H9 (cell line): ENCODE results near the gene NRXN3. TPM values are rescaled to one million over a fixed set of nuclear protein-coding genes. Genes with fewer than 3 reads are reported as not detected.

Experiments
- DNase-seq: peaks from one replicate; pipeline ENCODE4 v3.0.0-alpha.2; 2017
- H2AFZ ChIP-seq: one replicate; pipeline ENCODE4 v1.6.1; 2013; ENCODE audit warnings: mild to moderate bottlenecking, low read length, control low read depth, moderate library complexity
- H2AK5ac ChIP-seq: 2 replicates; pipeline ENCODE4 v1.6.1; 2013; ENCODE audit warnings: low read length, control low read depth, mixed read lengths; ENCODE audit not compliant: insufficient read length
- H2BK120ac ChIP-seq: one replicate; pipeline ENCODE4 v1.6.1; 2013; ENCODE audit warnings: low read depth, mild to moderate bottlenecking, low read length, control low read depth, inconsistent platforms; ENCODE audit not compliant: poor library complexity, severe bottlenecking
- H2BK12ac ChIP-seq: 2 replicates; pipeline ENCODE4 v1.6.1; 2013; ENCODE audit warnings: low read length, control low read depth, mixed read lengths, low read depth; ENCODE audit not compliant: insufficient read length
- H2BK15ac ChIP-seq: 2 replicates; pipeline ENCODE4 v1.6.1; 2013; ENCODE audit warnings: low read depth, low read length, control low read depth
- H2BK20ac ChIP-seq: one replicate; pipeline ENCODE4 v1.6.1; 2013; ENCODE audit warnings: low read depth, mild to moderate bottlenecking, low read length, control low read depth, inconsistent platforms; ENCODE audit not compliant: poor library complexity, severe bottlenecking
- H2BK5ac ChIP-seq: 2 replicates; pipeline ENCODE4 v1.6.1; 2013; ENCODE audit warnings: low read length, control low read depth, mixed read lengths; ENCODE audit not compliant: insufficient read length
- H3K14ac ChIP-seq: 2 replicates; pipeline ENCODE4 v1.6.1; 2013; ENCODE audit warnings: low read length, control low read depth; ENCODE audit not compliant: insufficient read depth
- H3K18ac ChIP-seq: 2 replicates; pipeline ENCODE4 v1.6.1; 2013; ENCODE audit warnings: low read depth, mild to moderate bottlenecking, mixed read lengths, low read length, control low read depth; ENCODE audit not compliant: insufficient read length
- H3K23ac ChIP-seq: 2 replicates; pipeline ENCODE4 v1.6.1; 2013; ENCODE audit warnings: low read length, control low read depth, mixed read lengths, low read depth; ENCODE audit not compliant: insufficient read length
- H3K23me2 ChIP-seq: 2 replicates; pipeline ENCODE4 v1.6.1; 2013; ENCODE audit warnings: low read depth, mild to moderate bottlenecking, mixed read lengths, low read length, control low read depth; ENCODE audit not compliant: insufficient read length, poor library complexity, severe bottlenecking
- H3K27ac ChIP-seq: 2 replicates; pipeline ENCODE4 v1.5.1; 2013; ENCODE audit warnings: low read length, control low read depth, mixed read lengths, low read depth; ENCODE audit not compliant: insufficient read length
- H3K27me3 ChIP-seq: 2 replicates; pipeline ENCODE4 v1.6.1; 2013; ENCODE audit warnings: low read length, control low read depth, inconsistent platforms; ENCODE audit not compliant: insufficient read depth
- H3K4ac ChIP-seq: 2 replicates; pipeline ENCODE4 v1.6.1; 2013; ENCODE audit warnings: low read depth, mild to moderate bottlenecking, control low read depth, inconsistent platforms, low read length, moderate library complexity
- H3K4me1 ChIP-seq: 2 replicates; pipeline ENCODE4 v1.6.1; 2013; ENCODE audit warnings: low read length, control low read depth, inconsistent platforms; ENCODE audit not compliant: insufficient read depth
- H3K4me2 ChIP-seq: 2 replicates; pipeline ENCODE4 v1.6.1; 2013; ENCODE audit warnings: low read length, control low read depth, mixed read lengths; ENCODE audit not compliant: insufficient read length, insufficient read depth
- H3K56ac ChIP-seq: 2 replicates; pipeline ENCODE4 v1.6.1; 2013; ENCODE audit warnings: low read depth, mild to moderate bottlenecking, mixed read lengths, low read length, control low read depth; ENCODE audit not compliant: insufficient read length
- H3K79me1 ChIP-seq: 2 replicates; pipeline ENCODE4 v1.6.1; 2013; ENCODE audit warnings: low read depth, mild to moderate bottlenecking, moderate library complexity, low read length, control low read depth, inconsistent platforms; ENCODE audit not compliant: insufficient read depth, poor library complexity, severe bottlenecking
- H3K79me2 ChIP-seq: 2 replicates; pipeline ENCODE4 v1.6.1; 2013; ENCODE audit warnings: low read length, control low read depth, inconsistent platforms; ENCODE audit not compliant: insufficient read depth
- H3K9ac ChIP-seq: 2 replicates; pipeline ENCODE4 v1.6.1; 2013; ENCODE audit warnings: low read length, control low read depth, mixed read lengths; ENCODE audit not compliant: insufficient read length; ENCODE audit errors: extremely low read depth
- H3K9me3 ChIP-seq: one replicate; pipeline ENCODE4 v1.6.1; 2013; ENCODE audit warnings: low read depth, low read length, inconsistent platforms; ENCODE audit not compliant: control insufficient read depth
- H3T11ph ChIP-seq: one replicate; pipeline ENCODE4 v1.6.1; 2013; ENCODE audit warnings: mild to moderate bottlenecking, low read length, control low read depth, inconsistent platforms
- H4K20me1 ChIP-seq: one replicate; pipeline ENCODE4 v1.6.1; 2013; ENCODE audit not compliant: control insufficient read depth, insufficient read length, insufficient read depth
- H4K5ac ChIP-seq: 2 replicates; pipeline ENCODE4 v1.6.1; 2013; ENCODE audit warnings: low read depth, mild to moderate bottlenecking, mixed read lengths, low read length, control low read depth; ENCODE audit not compliant: insufficient read length
- H4K8ac ChIP-seq: replicated peaks from 2 replicates; pipeline ENCODE4 v1.6.1; 2013; ENCODE audit warnings: low read length, control low read depth, mixed read lengths, low read depth; ENCODE audit not compliant: insufficient read length
- H4K91ac ChIP-seq: 2 replicates; pipeline ENCODE4 v1.6.1; 2013; ENCODE audit warnings: low read depth, mild to moderate bottlenecking, moderate library complexity, mixed read lengths, low read length, control low read depth; ENCODE audit not compliant: insufficient read length
- H3K27ac Mint-ChIP-seq, 3 experiments: 2 replicates in 2 of 3; 3 replicates in 1 of 3; pipeline ENCODE4 v1.8.0; 2020 to 2021; ENCODE audit warnings: mixed read lengths in 3 of 3, mild to moderate bottlenecking in 1 of 3, moderate library complexity in 1 of 3
- H3K27me3 Mint-ChIP-seq: 2 replicates; pipeline ENCODE4 v1.8.0; 2021; ENCODE audit warnings: low read depth, mild to moderate bottlenecking, moderate library complexity, mixed read lengths
- H3K36me3 Mint-ChIP-seq, 3 experiments: 2 replicates in 2 of 3; 3 replicates in 1 of 3; pipeline ENCODE4 v1.8.0; 2020 to 2021; ENCODE audit warnings: low read depth in 3 of 3, mixed read lengths in 3 of 3; ENCODE audit not compliant: insufficient read depth in 1 of 3
- H3K4me1 Mint-ChIP-seq, 2 experiments: 2 replicates each; pipeline ENCODE4 v1.8.0; 2020; ENCODE audit warnings: mixed read lengths in 2 of 2
- H3K4me3 Mint-ChIP-seq, 2 experiments: 2 replicates in 1 of 2; 3 replicates in 1 of 2; pipeline ENCODE4 v1.8.0; 2020 to 2021; ENCODE audit warnings: mild to moderate bottlenecking in 2 of 2, mixed read lengths in 2 of 2, moderate library complexity in 1 of 2
- H3K9me3 Mint-ChIP-seq, 2 experiments: 2 replicates in 1 of 2; 3 replicates in 1 of 2; pipeline ENCODE4 v1.8.0; 2020; ENCODE audit warnings: mild to moderate bottlenecking in 2 of 2, mixed read lengths in 2 of 2, moderate library complexity in 1 of 2
- CTCF ChIP-seq: fragments of 200-600 bp; sonication (generic); conservative IDR thresholded peaks from 3 replicates; pipeline ENCODE4 v1.8.0; 2021; ENCODE audit warnings: antibody characterized with exemption, mild to moderate bottlenecking
- WGBS: extraction: QIAGEN DNeasy Blood & Tissue Kit; methylation state at CpG from one replicate; pipeline ENCODE4 v1.1.7; 2013; ENCODE audit warnings: missing lambda C conversion rate, low lambda C conversion rate, mixed read lengths; ENCODE audit not compliant: insufficient read length; ENCODE audit errors: extremely low coverage; 5-methylcytosine and 5-hydroxymethylcytosine counted together
- total RNA-seq: library from RNA; stranded (reverse); gene quantifications from 2 replicates; pipeline ENCODE4 v1.2.1, GENCODE V29; 2021

NRXN3 gene
- total RNA-seq, 1 experiment from 2014 or later, result 1.8 TPM

DNA sequence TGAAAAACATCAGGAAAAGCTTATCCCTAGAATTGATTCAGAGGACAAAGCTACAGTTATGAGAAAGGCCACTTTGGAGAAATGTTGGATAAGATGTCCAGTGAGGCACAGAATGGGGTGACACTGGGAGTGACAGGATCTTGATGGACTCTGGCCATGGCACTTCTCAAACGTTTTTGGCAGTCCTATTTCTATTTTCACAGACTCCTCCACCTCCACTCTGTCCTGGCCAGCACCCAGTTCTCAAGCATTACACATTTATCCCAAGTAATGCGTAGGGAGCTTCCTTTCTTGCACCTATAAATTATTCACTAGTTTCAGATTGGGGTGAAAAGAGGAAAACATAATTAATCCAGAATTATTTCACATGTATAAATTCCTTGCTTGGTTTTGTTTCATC is 727.3 kb downstream of the NRXN3 start:
- Mint-ChIP-seq H3K9me3 (peaks cover 3 to 13% of the 10 kb centered on the region in 2 experiments; a peak in 4 of 5 replicates), H3K4me3 (no peak overlapping the region), H3K36me3 (peaks cover 0 to 15% (median 9%) of the 10 kb centered on the region in 3 experiments; a peak in 5 of 7 replicates), H3K27ac (no peak overlapping the region), H3K4me1 (peaks cover 31 to 37% of the 10 kb centered on the region in 2 experiments), H3K27me3 (no peaks in the 10 kb centered on the region)
- WGBS, result no CpG with 5 or more reads among the region's 2 CpGs
- no peak overlapping the region for H2AK5ac ChIP-seq
- no peak overlapping the region for H3K56ac ChIP-seq
- H4K8ac ChIP-seq, result no peak overlapping the region
- no peak for DNase-seq
- no peaks in the 10 kb centered on the region for H3K23me2 ChIP-seq
- no peaks in the 10 kb centered on the region for H3K79me2 ChIP-seq
- no peak overlapping the region for H3K4me2 ChIP-seq
- H3T11ph ChIP-seq, result no peak overlapping the region
- H3K18ac ChIP-seq, result no peak overlapping the region
- no peak overlapping the region for H3K23ac ChIP-seq
- H4K5ac ChIP-seq, result no peak overlapping the region
- H3K14ac ChIP-seq, result no peak overlapping the region
- H2BK12ac ChIP-seq, result no peak overlapping the region
- no peak overlapping the region for H3K9ac ChIP-seq
- H2BK15ac ChIP-seq, result no peak overlapping the region
- no peaks in the 10 kb centered on the region for H3K79me1 ChIP-seq
- no peak overlapping the region for H2BK120ac ChIP-seq
- no peak overlapping the region for H2BK5ac ChIP-seq
- no peak overlapping the region for H3K4ac ChIP-seq
- H4K20me1 ChIP-seq, result no peaks in the 10 kb centered on the region
- no peak overlapping the region for H2BK20ac ChIP-seq
- H3K27me3 ChIP-seq, result no peaks in the 10 kb centered on the region
- H3K27ac ChIP-seq, result no peak overlapping the region
- TF ChIP-seq CTCF, result no peak
- H4K91ac ChIP-seq, result no peak overlapping the region
- H3K9me3 ChIP-seq, result no peaks in the 10 kb centered on the region
- no peak overlapping the region for H2AFZ ChIP-seq
- H3K4me1 ChIP-seq, result peaks cover 11% of the 10 kb centered on the region; the same call in 1 of the 2 replicates
